H9 (cell line): ENCODE data around the gene LMF2. TPM values are rescaled to one million over a fixed set of nuclear protein-coding genes. Genes with fewer than 3 reads are reported as not detected.
A peak's percentile ranks its signal among the peaks of the same experiment; 100 is the strongest.

Experiments
- DNase-seq: peaks from one replicate; pipeline ENCODE4 v3.0.0-alpha.2; 2017
- H2AFZ ChIP-seq: one replicate; pipeline ENCODE4 v1.6.1; 2013; ENCODE audit warnings: mild to moderate bottlenecking, low read length, control low read depth, moderate library complexity
- H2AK5ac ChIP-seq: 2 replicates; pipeline ENCODE4 v1.6.1; 2013; ENCODE audit warnings: low read length, control low read depth, mixed read lengths; ENCODE audit not compliant: insufficient read length
- H2BK120ac ChIP-seq: one replicate; pipeline ENCODE4 v1.6.1; 2013; ENCODE audit warnings: low read depth, mild to moderate bottlenecking, low read length, control low read depth, inconsistent platforms; ENCODE audit not compliant: poor library complexity, severe bottlenecking
- H2BK12ac ChIP-seq: 2 replicates; pipeline ENCODE4 v1.6.1; 2013; ENCODE audit warnings: low read length, control low read depth, mixed read lengths, low read depth; ENCODE audit not compliant: insufficient read length
- H2BK15ac ChIP-seq: 2 replicates; pipeline ENCODE4 v1.6.1; 2013; ENCODE audit warnings: low read depth, low read length, control low read depth
- H2BK20ac ChIP-seq: one replicate; pipeline ENCODE4 v1.6.1; 2013; ENCODE audit warnings: low read depth, mild to moderate bottlenecking, low read length, control low read depth, inconsistent platforms; ENCODE audit not compliant: poor library complexity, severe bottlenecking
- H2BK5ac ChIP-seq: 2 replicates; pipeline ENCODE4 v1.6.1; 2013; ENCODE audit warnings: low read length, control low read depth, mixed read lengths; ENCODE audit not compliant: insufficient read length
- H3K14ac ChIP-seq: 2 replicates; pipeline ENCODE4 v1.6.1; 2013; ENCODE audit warnings: low read length, control low read depth; ENCODE audit not compliant: insufficient read depth
- H3K18ac ChIP-seq: 2 replicates; pipeline ENCODE4 v1.6.1; 2013; ENCODE audit warnings: low read depth, mild to moderate bottlenecking, mixed read lengths, low read length, control low read depth; ENCODE audit not compliant: insufficient read length
- H3K23ac ChIP-seq: 2 replicates; pipeline ENCODE4 v1.6.1; 2013; ENCODE audit warnings: low read length, control low read depth, mixed read lengths, low read depth; ENCODE audit not compliant: insufficient read length
- H3K23me2 ChIP-seq: 2 replicates; pipeline ENCODE4 v1.6.1; 2013; ENCODE audit warnings: low read depth, mild to moderate bottlenecking, mixed read lengths, low read length, control low read depth; ENCODE audit not compliant: insufficient read length, poor library complexity, severe bottlenecking
- H3K27ac ChIP-seq: 2 replicates; pipeline ENCODE4 v1.5.1; 2013; ENCODE audit warnings: low read length, control low read depth, mixed read lengths, low read depth; ENCODE audit not compliant: insufficient read length
- H3K27me3 ChIP-seq: 2 replicates; pipeline ENCODE4 v1.6.1; 2013; ENCODE audit warnings: low read length, control low read depth, inconsistent platforms; ENCODE audit not compliant: insufficient read depth
- H3K4ac ChIP-seq: 2 replicates; pipeline ENCODE4 v1.6.1; 2013; ENCODE audit warnings: low read depth, mild to moderate bottlenecking, control low read depth, inconsistent platforms, low read length, moderate library complexity
- H3K4me1 ChIP-seq: 2 replicates; pipeline ENCODE4 v1.6.1; 2013; ENCODE audit warnings: low read length, control low read depth, inconsistent platforms; ENCODE audit not compliant: insufficient read depth
- H3K4me2 ChIP-seq: 2 replicates; pipeline ENCODE4 v1.6.1; 2013; ENCODE audit warnings: low read length, control low read depth, mixed read lengths; ENCODE audit not compliant: insufficient read length, insufficient read depth
- H3K56ac ChIP-seq: 2 replicates; pipeline ENCODE4 v1.6.1; 2013; ENCODE audit warnings: low read depth, mild to moderate bottlenecking, mixed read lengths, low read length, control low read depth; ENCODE audit not compliant: insufficient read length
- H3K79me1 ChIP-seq: 2 replicates; pipeline ENCODE4 v1.6.1; 2013; ENCODE audit warnings: low read depth, mild to moderate bottlenecking, moderate library complexity, low read length, control low read depth, inconsistent platforms; ENCODE audit not compliant: insufficient read depth, poor library complexity, severe bottlenecking
- H3K79me2 ChIP-seq: 2 replicates; pipeline ENCODE4 v1.6.1; 2013; ENCODE audit warnings: low read length, control low read depth, inconsistent platforms; ENCODE audit not compliant: insufficient read depth
- H3K9ac ChIP-seq: 2 replicates; pipeline ENCODE4 v1.6.1; 2013; ENCODE audit warnings: low read length, control low read depth, mixed read lengths; ENCODE audit not compliant: insufficient read length; ENCODE audit errors: extremely low read depth
- H3K9me3 ChIP-seq: one replicate; pipeline ENCODE4 v1.6.1; 2013; ENCODE audit warnings: low read depth, low read length, inconsistent platforms; ENCODE audit not compliant: control insufficient read depth
- H3T11ph ChIP-seq: one replicate; pipeline ENCODE4 v1.6.1; 2013; ENCODE audit warnings: mild to moderate bottlenecking, low read length, control low read depth, inconsistent platforms
- H4K20me1 ChIP-seq: one replicate; pipeline ENCODE4 v1.6.1; 2013; ENCODE audit not compliant: control insufficient read depth, insufficient read length, insufficient read depth
- H4K5ac ChIP-seq: 2 replicates; pipeline ENCODE4 v1.6.1; 2013; ENCODE audit warnings: low read depth, mild to moderate bottlenecking, mixed read lengths, low read length, control low read depth; ENCODE audit not compliant: insufficient read length
- H4K8ac ChIP-seq: replicated peaks from 2 replicates; pipeline ENCODE4 v1.6.1; 2013; ENCODE audit warnings: low read length, control low read depth, mixed read lengths, low read depth; ENCODE audit not compliant: insufficient read length
- H4K91ac ChIP-seq: 2 replicates; pipeline ENCODE4 v1.6.1; 2013; ENCODE audit warnings: low read depth, mild to moderate bottlenecking, moderate library complexity, mixed read lengths, low read length, control low read depth; ENCODE audit not compliant: insufficient read length
- H3K27ac Mint-ChIP-seq, 3 experiments: 2 replicates in 2 of 3; 3 replicates in 1 of 3; pipeline ENCODE4 v1.8.0; 2020 to 2021; ENCODE audit warnings: mixed read lengths in 3 of 3, mild to moderate bottlenecking in 1 of 3, moderate library complexity in 1 of 3
- H3K27me3 Mint-ChIP-seq: 2 replicates; pipeline ENCODE4 v1.8.0; 2021; ENCODE audit warnings: low read depth, mild to moderate bottlenecking, moderate library complexity, mixed read lengths
- H3K36me3 Mint-ChIP-seq, 3 experiments: 2 replicates in 2 of 3; 3 replicates in 1 of 3; pipeline ENCODE4 v1.8.0; 2020 to 2021; ENCODE audit warnings: low read depth in 3 of 3, mixed read lengths in 3 of 3; ENCODE audit not compliant: insufficient read depth in 1 of 3
- H3K4me1 Mint-ChIP-seq, 2 experiments: 2 replicates each; pipeline ENCODE4 v1.8.0; 2020; ENCODE audit warnings: mixed read lengths in 2 of 2
- H3K4me3 Mint-ChIP-seq, 2 experiments: 2 replicates in 1 of 2; 3 replicates in 1 of 2; pipeline ENCODE4 v1.8.0; 2020 to 2021; ENCODE audit warnings: mild to moderate bottlenecking in 2 of 2, mixed read lengths in 2 of 2, moderate library complexity in 1 of 2
- H3K9me3 Mint-ChIP-seq, 2 experiments: 2 replicates in 1 of 2; 3 replicates in 1 of 2; pipeline ENCODE4 v1.8.0; 2020; ENCODE audit warnings: mild to moderate bottlenecking in 2 of 2, mixed read lengths in 2 of 2, moderate library complexity in 1 of 2
- CTCF ChIP-seq: fragments of 200-600 bp; sonication (generic); conservative IDR thresholded peaks from 3 replicates; pipeline ENCODE4 v1.8.0; 2021; ENCODE audit warnings: antibody characterized with exemption, mild to moderate bottlenecking
- WGBS: extraction: QIAGEN DNeasy Blood & Tissue Kit; methylation state at CpG from one replicate; pipeline ENCODE4 v1.1.7; 2013; ENCODE audit warnings: missing lambda C conversion rate, low lambda C conversion rate, mixed read lengths; ENCODE audit not compliant: insufficient read length; ENCODE audit errors: extremely low coverage; 5-methylcytosine and 5-hydroxymethylcytosine counted together
- total RNA-seq: library from RNA; stranded (reverse); gene quantifications from 2 replicates; pipeline ENCODE4 v1.2.1, GENCODE V29; 2021

The LMF2 gene
- total RNA-seq, 1 experiment from 2014 or later = 43.6 TPM

DNA sequence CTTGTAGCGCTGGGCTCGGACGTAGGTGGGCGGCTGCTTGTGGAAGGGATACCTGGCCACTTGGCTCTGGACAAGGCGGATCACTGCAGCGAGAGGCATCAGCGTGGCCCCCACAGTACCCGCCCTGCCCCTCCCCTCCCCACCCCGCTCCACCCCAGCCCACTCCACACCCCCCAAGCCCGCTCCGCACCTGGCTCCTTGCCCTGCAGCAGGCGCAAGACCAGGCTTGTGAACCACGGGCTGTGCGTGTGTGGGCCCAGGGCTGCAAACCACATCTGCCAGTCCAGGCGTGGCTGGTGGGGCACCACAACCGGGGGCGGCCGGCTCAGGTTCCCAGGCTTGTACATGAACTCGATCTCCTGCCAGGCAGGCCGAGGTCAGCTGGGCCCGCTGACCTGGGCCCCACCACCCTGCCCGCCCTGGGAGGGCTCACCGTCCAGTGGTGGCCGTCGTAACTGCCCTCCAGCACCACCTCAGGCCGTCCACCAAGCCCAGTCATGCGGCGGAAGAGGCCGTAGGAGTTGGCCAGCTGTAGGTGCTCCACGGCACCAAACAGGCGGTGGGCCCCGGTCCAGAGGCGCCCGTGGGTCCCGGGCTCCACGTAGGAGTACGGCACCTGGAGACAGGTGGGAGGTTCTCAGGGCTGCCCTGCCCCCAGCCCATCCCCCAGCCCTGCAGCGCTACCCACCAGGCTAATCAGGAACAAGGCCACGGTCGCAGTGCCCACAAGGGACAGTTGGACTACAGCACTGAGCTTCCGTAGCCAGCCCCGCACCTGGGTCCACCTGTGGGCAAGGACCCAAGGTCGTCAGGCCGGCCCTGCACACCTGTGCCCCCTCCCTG lies 2.9 kb downstream of the LMF2 start:
- peaks cover 9% of the 10 kb centered on the region; the same call in 1 of the 2 replicates for H3K79me2 ChIP-seq
- no peaks in the 10 kb centered on the region for H3K9me3 Mint-ChIP-seq
- peak; percentile 23 for DNase-seq
- no peak overlapping the region for H2BK12ac ChIP-seq
- H4K20me1 ChIP-seq = no peaks in the 10 kb centered on the region
- H2BK5ac ChIP-seq = no peak overlapping the region
- no peak overlapping the region for H4K91ac ChIP-seq
- no peak overlapping the region for H3K14ac ChIP-seq
- H2BK15ac ChIP-seq = no peak overlapping the region
- WGBS = no CpG with 5 or more reads among the region's 44 CpGs
- no peak overlapping the region for H3K4me2 ChIP-seq
- no peak overlapping the region for H3K23ac ChIP-seq
- H3K4ac ChIP-seq = no peak overlapping the region
- H4K5ac ChIP-seq = no peak overlapping the region
- no peak overlapping the region for H3K9ac ChIP-seq
- H2BK20ac ChIP-seq = no peak overlapping the region
- peaks cover 9 to 12% of the 10 kb centered on the region in 2 experiments for H3K4me1 Mint-ChIP-seq
- no peak overlapping the region for H3K4me3 Mint-ChIP-seq
- H3K36me3 Mint-ChIP-seq = peaks cover 0 to 3% (median 0%) of the 10 kb centered on the region in 3 experiments; a peak in 2 of 7 replicates
- no peak overlapping the region for H3K27ac ChIP-seq
- no peaks in the 10 kb centered on the region for H3K9me3 ChIP-seq
- no peak for TF ChIP-seq CTCF
- H3K79me1 ChIP-seq = peaks cover 7% of the 10 kb centered on the region
- no peak overlapping the region for H4K8ac ChIP-seq
- H3K27me3 Mint-ChIP-seq = no peaks in the 10 kb centered on the region
- no peak overlapping the region for H3K27ac Mint-ChIP-seq
- no peak overlapping the region for H2AK5ac ChIP-seq
- no peak overlapping the region for H3K56ac ChIP-seq
- no peak overlapping the region for H2BK120ac ChIP-seq
- H3K18ac ChIP-seq = no peak overlapping the region
- no peaks in the 10 kb centered on the region for H3K4me1 ChIP-seq
- no peak overlapping the region for H2AFZ ChIP-seq
- peaks cover 12% of the 10 kb centered on the region for H3K23me2 ChIP-seq
- H3T11ph ChIP-seq = no peak overlapping the region
- H3K27me3 ChIP-seq = no peaks in the 10 kb centered on the region
